ENCODE data around the gene PTPRA. TPM values are rescaled to one million over a fixed set of nuclear protein-coding genes. Genes with fewer than 3 reads are reported as not detected.

PTPRA gene
- polyA plus RNA-seq, 3 donors: 13.0 to 41.9 (median 13.1) TPM

- Mint-ChIP-seq H3K9me3 (no peaks in the 10 kb centered on the region), H3K4me1 (peaks cover 30% of the 10 kb centered on the region), H3K27me3 (ENCODE audit: low read depth in 3 of 3) (no peaks in the 10 kb centered on the region), H3K27ac (no peak overlapping the region), H3K36me3 (peaks cover 0 to 4% of the 10 kb centered on the region in 2 donors), H3K4me3 (no peak overlapping the region)
- H3K4me3 ChIP-seq (replicated peaks in 1 of 3; ENCODE audit: low read depth in 2 of 3, low read length in 3 of 3): no peak overlapping the region
- H3K9me3 ChIP-seq (replicated peaks in 1 of 2; ENCODE audit: control insufficient read depth in 1 of 2, insufficient read depth in 1 of 2, low read length in 2 of 2): no peaks in the 10 kb centered on the region
- peaks cover 42% of the 10 kb centered on the region for H4K20me1 ChIP-seq (ENCODE audit: insufficient read depth, low read length)
- WGBS (ENCODE audit: insufficient coverage): no CpG with 5 or more reads among the region's 6 CpGs
- H3K4me1 ChIP-seq (ENCODE audit: control insufficient read depth in 1 of 2, insufficient read depth in 2 of 2, low read length in 2 of 2): peaks cover 15 to 25% of the 10 kb centered on the region in 2 donors
- no peak overlapping the region for H2AFZ ChIP-seq (ENCODE audit: insufficient read depth, low read depth, low read length, poor library complexity, severe bottlenecking)
- no peak overlapping the region for H3K9ac ChIP-seq (ENCODE audit: insufficient read depth, low read length, poor library complexity, severe bottlenecking)
- no peak for TF ChIP-seq CTCF (IDR thresholded peaks at IDR 0.05)
- DNase-seq: no peak
- H3K27ac ChIP-seq (ENCODE audit: low read depth in 1 of 2, low read length in 2 of 2): no peak overlapping the region
- H3K79me2 ChIP-seq (ENCODE audit: insufficient read depth, low read length): peaks cover 82% of the 10 kb centered on the region
- no peaks in the 10 kb centered on the region for H3K36me3 ChIP-seq (replicated peaks in 1 of 2; ENCODE audit: control insufficient read depth in 1 of 2, insufficient read depth in 2 of 2, low read length in 2 of 2)
- intact Hi-C loops (cut with micrococcal nuclease): no loop called here
- no peaks in the 10 kb centered on the region for H3K27me3 ChIP-seq (ENCODE audit: control insufficient read depth in 2 of 2, insufficient read depth in 2 of 2, low read length in 2 of 2)
- no peak overlapping the region for H3K4me2 ChIP-seq (replicated peaks; ENCODE audit: extremely low read depth, low read length, poor library complexity, severe bottlenecking)
These were observed 30.4 kb downstream of the PTPRA start for GRCh38 chr20:2903686-2904085.

- peaks cover 0 to 5% of the 10 kb centered on the region in 2 donors for H3K36me3 Mint-ChIP-seq
- DNase-seq: no peak
- no peaks in the 10 kb centered on the region for H3K27me3 Mint-ChIP-seq (ENCODE audit: low read depth in 3 of 3)
- Histone ChIP-seq H3K79me2 (ENCODE audit: insufficient read depth, low read length) (peaks cover 49% of the 10 kb centered on the region), H2AFZ (ENCODE audit: insufficient read depth, low read depth, low read length, poor library complexity, severe bottlenecking) (no peak overlapping the region), H3K4me1 (ENCODE audit: control insufficient read depth in 1 of 2, insufficient read depth in 2 of 2, low read length in 2 of 2) (no peaks in the 10 kb centered on the region), H3K27ac (ENCODE audit: low read depth in 1 of 2, low read length in 2 of 2) (no peak overlapping the region), H3K4me3 (replicated peaks in 1 of 3; ENCODE audit: low read depth in 2 of 3, low read length in 3 of 3) (no peak overlapping the region), H3K4me2 (replicated peaks; ENCODE audit: extremely low read depth, low read length, poor library complexity, severe bottlenecking) (no peak overlapping the region), H3K36me3 (replicated peaks in 1 of 2; ENCODE audit: control insufficient read depth in 1 of 2, insufficient read depth in 2 of 2, low read length in 2 of 2) (no peaks in the 10 kb centered on the region), H4K20me1 (ENCODE audit: insufficient read depth, low read length) (peaks cover 33% of the 10 kb centered on the region), H3K27me3 (ENCODE audit: control insufficient read depth in 2 of 2, insufficient read depth in 2 of 2, low read length in 2 of 2) (no peaks in the 10 kb centered on the region), H3K9ac (ENCODE audit: insufficient read depth, low read length, poor library complexity, severe bottlenecking) (no peak overlapping the region), H3K9me3 (replicated peaks in 1 of 2; ENCODE audit: control insufficient read depth in 1 of 2, insufficient read depth in 1 of 2, low read length in 2 of 2) (no peaks in the 10 kb centered on the region)
- no peak for TF ChIP-seq CTCF (IDR thresholded peaks at IDR 0.05)
- no peak overlapping the region for H3K27ac Mint-ChIP-seq
- no CpG with 5 or more reads among the region's 3 CpGs for WGBS (ENCODE audit: insufficient coverage)
- intact Hi-C loops (cut with micrococcal nuclease): no loop called here
- H3K4me1 Mint-ChIP-seq: peaks cover 5% of the 10 kb centered on the region
- H3K9me3 Mint-ChIP-seq: no peaks in the 10 kb centered on the region
- H3K4me3 Mint-ChIP-seq: no peak overlapping the region
These were observed 34.2 kb downstream of the PTPRA start for GRCh38 chr20:2907519-2907918.
